Fibroblast of skin of left biceps (primary cell): Measurements from ENCODE around the gene FKBP9.
"Not testable (repeated sequence)": the region's sequence is repeated elsewhere in the genome, so short reads cannot be mapped to it uniquely, and the experiment has no call there.

ENCODE experiments used
- DNase-seq, 2 experiments: peaks; one replicate each; pipeline ENCODE4 v3.0.0-alpha.2; 2013; ENCODE audit warnings: low read depth in 2 of 2

FKBP9 gene

DNA sequence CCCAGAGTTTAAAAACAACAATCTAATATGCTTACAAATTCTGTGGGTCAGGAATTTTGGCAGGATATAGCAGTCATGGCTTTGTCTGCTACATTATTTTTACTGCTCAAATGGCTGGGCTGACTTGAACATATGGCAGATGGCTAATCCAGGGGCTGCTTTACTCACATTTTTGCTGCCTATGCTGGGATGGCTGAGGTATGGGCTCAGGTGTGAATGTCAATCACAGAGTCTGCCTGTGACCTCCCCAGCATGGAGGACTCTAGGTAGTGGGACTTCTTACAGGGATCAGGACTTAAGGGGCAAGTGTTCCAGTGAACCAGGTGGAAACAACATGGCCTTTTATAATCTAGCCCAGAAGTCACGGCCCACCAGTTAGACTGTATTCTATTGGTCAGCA lies 4.4 kb upstream of the FKBP9 start:
- no peak for DNase-seq

DNA sequence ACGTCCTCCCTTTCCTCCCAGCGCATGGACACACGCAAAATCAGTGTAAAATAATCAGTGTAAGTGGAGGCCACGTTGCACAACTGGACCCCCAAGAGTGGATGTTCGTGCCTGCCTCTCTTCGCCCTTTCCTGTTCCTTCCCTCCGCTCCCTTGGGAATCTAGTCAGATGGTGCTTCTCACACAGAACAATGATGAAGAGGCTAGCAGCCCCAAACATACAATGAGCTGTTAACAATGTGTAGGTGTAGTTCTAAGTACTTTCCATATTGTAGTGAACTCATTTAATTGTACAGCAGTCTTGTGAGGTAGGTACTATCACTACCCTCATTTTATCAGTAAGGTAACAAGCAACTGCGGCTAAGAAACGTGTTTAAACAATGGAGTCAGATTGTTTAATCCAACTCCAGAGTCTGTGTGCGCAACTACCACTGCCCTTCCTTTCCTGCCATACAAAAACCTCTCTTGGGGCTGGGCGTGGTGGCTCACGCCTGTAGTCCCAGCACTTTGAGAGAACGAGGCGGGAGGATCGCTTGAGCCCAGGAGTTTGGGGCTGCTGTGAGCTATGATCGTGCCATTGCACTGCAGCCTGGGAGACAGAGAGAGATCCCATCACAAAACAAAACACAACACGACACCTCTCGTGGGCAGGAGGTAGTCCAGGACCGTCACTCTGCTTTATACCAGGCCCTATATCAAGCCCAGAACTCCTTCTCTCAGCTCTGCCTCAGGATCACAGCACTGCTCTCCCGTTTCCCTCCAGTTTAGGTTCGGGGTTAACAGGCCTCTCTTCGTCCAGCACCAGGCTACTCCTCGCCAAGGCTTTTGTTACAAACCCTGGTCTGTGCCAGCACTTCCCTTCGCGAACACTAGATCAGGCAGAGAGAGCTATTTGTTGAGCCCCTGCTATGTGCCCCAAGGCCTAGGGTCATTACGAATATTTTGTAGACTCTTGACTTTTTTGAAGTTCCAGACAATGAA lies 1.1 kb downstream of the FKBP9 start:
- DNase-seq = peak; percentile 45 to 50

DNA sequence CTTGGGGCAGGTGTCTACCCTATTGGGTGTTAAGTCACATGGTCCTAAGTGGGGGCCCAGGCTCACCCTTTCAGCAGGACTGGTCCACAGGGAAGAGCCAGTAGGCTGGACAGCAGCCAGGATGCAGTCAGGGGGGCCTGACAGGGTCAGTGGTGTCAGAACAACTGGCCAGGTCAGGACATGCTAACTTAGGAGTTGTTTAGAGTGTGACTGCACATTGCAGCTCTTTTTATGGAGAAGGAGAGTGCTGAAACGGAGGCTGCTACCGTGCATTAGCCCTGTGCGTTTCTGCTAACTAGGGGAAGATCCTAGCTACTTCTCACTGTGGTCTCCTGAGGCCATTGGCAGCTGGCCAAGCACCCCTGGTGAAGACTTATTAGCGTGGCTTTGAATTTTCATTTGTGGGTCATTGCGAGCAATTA lies 6.7 kb downstream of the FKBP9 start:
- not testable (repeated sequence) for DNase-seq

DNA sequence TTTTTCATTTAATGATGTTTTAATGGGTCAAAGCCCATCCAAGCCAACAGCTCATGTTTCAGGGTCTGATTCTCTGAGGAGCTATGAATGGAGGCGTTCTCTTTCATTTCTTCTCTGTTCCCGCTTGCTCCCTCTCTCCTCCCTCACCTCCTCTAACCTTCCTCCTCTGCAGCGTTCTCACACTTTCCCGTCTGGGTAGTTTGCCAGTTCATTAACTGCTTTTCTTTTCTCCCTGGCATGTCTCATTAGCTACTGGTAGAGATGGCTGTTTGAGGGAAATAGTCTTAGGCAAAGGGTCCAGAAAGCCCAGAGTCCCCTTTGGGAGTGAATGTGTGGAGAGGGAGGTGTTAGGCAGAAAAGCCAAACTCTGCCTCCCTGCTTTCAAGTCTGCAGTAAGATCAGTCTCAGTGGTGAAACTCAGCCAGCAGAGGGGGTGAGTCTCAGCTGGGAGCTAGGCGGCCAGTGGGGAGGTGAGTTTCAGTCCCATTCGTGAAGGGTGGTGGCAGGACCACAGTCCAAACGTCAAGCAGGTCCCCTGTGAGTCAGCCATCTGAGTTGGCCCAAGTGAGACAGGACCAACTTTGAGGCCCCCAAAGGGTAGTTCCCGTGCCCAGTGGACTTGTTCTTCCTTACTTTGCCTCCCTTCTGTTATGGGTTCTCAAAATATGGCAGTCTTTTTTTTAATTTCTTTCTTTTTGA lies 7.4 kb downstream of the FKBP9 start:
- not testable (repeated sequence) for DNase-seq

DNA sequence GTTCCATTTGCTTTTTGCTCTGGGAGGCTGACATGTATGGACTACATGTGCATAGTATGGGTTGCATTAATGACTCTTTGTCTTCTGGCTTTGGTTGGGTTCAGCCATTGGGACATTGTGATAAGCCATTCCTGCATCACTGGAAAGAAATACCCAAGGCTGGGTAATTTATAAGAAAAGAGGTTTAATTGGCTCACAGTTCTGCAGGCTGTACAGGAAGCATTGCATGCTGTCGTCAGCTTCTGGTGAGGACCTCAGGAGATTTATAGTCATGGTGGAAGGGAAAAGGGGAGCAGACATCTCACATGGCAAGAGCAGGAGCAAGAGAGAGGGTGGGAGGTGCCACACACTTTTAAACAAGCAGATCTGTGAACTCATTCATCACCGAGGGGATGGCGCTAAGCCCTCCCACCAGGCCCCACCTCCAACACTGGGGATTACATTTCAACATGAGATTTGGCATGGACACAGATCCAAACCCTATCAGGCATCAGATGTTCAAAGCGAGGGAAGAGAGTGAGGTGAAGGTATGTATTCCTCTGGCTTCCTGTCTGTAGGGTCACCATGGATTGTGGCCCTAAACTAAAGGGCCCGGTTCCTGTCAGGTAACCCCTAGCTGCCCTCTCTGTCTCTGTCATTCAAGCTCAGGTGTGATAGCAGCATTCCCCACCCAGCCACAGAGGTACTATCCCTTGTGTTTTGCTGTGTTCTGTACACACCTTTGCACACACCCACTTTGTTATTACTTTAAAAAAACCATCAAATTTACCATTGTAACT lies 9.4 kb downstream of the FKBP9 start:
- not testable (repeated sequence) for DNase-seq

DNA sequence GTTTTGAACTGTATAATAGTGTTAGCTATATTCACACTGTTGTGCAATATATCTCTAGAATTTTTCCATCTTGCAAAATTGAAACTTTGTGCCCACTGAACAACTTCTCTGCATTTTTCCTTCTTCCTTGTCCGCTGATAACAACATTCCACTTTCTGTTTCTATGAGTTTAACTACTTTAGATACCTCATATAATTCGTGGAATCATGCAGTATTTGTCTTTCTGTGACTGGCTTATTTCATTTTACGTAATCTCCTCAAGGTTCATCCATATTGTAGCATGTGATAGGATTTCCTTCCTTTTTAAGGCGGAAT lies 10.0 kb downstream of the FKBP9 start:
- DNase-seq = not testable (repeated sequence)

DNA sequence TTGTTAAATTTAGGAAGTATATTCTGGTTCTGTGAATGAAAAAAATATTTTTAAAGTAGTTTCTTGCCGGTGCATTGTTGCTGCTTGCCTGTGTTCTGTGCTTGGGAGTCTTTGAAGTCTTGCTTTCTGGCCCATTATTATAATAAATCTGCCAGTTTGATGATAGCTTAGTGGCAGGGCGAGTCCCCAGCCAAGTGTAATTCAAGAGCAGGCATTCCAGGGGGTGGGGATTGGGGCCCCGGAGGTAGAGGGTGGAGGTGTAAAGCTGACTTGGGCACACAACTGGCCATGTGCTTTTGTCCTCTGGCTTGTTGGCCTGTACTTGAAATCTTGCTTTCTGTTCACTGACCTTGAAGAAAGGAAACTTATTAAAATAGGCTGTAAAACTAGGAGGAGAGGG lies 14.7 kb downstream of the FKBP9 start:
- DNase-seq = not testable (repeated sequence)

DNA sequence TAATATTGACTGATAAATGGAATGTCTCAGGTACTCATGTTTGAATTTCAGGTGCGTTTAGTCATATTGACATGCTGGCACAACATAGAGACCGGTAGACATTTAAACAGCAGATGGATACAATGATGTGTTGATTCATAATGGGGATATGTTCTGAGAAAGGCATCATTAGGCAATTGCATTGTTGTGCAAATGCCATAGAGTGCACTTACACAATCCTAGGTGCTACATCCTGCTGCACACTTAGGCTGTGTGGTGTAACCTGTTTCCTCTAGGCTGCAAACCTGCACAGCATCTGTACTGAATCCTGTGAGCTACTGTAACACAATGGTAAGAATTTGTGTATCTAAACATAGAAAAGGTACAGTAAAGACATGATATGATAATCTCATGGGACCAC lies 19.9 kb downstream of the FKBP9 start:
- DNase-seq = not testable (repeated sequence)

DNA sequence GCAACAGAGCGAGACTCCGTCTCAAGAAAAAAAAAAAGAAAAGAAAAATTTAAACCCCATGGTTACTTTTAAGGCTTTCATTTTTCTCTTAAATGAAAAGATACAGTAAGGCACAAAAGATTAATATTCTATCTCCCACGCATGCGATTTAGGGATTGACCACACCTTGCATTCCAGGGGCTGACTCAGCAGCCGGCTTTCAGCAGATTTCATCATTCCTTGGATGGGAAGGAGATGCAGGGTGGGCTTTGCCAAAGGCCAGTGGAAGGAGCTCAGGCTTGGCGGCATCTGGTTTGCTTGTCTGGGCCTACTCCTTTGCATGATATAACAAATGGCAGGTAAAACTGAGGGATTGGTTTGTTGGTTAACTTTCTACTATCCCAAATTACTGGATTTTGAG lies 22.0 kb downstream of the FKBP9 start:
- peak; percentile 88 to 91 for DNase-seq

DNA sequence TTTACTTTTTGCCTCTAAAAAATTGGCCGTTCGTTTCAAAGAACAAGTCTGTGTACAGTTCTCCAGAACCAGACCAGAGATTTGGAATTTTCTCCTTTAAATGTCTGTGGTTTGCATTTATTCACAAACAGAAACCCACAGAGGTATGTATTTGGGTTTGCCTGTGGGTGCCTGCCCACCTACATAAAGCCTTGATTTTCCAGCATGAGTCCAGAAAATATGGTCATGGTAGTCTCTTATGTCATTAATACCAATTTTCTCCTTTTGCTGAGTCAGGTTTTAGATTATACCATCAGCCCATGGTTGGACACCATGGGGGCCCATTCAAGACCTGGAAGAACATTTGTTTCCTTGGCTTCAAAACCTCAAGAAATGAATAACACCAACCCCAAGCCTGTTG lies 22.7 kb downstream of the FKBP9 start:
- DNase-seq = not testable (repeated sequence)

DNA sequence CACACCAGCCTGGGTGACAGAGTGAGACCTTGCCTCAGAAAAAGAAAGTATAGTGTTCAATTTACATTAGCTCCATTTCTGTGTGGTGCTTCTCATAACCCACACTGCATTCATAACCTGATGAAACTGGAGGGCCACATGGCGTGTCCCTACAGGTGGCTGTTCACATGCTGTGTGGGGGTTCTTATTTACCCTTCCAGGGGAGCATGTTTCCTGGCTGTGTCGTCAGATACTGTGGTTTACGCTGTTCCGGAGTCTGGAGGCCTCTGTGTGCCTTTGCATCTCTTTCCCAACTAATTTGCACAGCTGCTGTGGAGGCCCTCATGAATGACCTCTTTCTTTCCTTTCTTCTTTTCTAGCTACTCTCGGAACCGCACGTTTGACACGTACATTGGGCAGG lies 30.9 kb downstream of the FKBP9 start:
- not testable (repeated sequence) for DNase-seq

DNA sequence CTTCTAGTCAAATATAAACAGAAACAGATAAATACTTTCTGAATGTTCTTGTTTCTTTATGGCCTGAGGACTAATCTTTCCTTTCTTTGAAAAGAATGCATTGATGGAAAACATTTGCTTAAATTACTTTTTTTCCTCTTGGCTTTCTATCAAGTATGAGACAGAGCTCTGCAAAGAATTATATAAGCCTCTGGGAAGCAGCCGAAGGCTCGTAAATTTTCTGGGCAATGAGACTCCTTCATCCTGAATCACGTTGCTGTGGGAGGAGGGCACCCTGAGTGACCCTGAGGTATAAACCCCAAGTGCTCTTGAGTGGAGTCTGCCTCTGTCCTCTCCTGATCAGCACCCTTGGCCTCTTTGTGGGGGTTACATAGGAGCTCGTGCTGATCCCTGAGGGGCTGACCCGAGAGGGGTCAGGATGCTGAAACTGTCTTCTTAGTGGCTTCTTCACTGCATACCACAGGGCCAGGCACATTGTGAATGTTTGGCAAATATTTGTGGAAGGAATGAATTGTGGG lies 33.9 kb downstream of the FKBP9 start:
- DNase-seq = peak; percentile 78 to 80

DNA sequence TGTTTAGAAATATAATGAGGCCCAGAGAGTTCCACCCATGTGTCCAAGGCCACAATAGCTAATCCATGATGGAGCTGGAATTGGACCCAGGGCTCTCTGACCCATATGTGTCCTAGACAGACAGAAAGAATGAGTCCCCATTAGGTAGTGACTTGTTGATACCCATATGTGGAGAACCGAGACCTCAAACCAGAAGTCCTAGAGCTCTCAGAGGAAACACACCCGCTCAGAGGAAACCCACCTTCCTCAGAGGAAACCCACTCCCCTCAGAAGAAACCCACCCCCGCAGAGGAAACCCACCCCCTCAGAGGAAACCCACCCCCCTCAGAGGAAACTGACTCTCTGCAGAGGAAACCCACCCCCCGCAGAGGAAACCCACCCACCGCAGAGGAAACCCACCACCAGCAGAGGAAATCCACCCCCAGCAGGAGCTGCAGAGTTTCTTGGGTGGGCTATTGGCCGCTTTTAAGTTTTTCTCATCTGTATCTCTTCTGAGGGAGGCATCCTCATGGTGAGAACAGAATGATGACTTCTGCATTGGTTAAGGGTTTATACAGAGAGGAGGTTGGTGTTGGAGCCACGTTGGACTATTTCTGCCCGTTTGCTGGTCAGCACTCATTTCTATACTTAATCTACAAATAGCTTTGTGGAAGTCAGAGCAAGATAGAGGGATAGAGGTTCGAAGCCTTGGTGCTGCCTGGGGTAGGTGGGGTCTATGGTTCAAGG lies 34.9 kb downstream of the FKBP9 start:
- DNase-seq = not testable (repeated sequence)

DNA sequence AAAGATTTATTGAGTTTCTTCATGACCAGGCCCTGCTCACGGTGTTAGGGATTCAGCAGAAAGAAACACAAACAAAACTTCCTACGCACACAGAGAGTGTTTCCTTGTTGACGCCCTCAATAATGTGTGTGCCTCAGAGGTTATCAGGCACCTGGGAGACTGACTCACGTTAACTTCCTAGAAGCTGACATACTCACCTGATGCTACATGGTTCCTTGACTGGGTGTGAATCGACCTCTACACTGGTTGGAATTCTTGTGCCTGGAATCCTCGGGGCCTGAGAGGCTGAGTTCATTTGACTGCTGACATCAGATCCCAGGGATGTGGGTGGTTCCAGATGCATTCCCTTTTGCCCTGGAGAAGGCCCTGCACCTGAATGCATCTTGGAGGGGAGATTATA lies 35.5 kb downstream of the FKBP9 start:
- DNase-seq = not testable (repeated sequence)

DNA sequence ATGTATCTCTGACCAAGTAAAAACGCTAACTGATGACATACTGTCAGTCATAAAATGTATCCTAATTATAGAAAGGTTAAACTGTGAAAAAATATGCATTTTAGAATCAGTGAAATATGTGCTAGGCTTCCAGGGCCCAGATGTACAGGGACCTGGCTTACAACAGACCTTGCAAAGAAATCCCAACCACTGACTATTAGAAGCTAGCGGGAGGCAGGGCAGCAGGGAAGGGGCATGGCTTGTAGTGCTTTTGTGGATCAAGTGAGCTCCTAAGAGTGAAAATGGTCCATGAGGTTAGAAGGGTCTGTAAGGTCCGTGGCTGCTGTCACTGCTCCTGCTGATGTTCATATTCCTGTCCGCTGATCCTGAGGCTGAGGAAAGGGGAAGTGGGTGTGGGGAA lies 40.7 kb downstream of the FKBP9 start:
- not testable (repeated sequence) for DNase-seq

DNA sequence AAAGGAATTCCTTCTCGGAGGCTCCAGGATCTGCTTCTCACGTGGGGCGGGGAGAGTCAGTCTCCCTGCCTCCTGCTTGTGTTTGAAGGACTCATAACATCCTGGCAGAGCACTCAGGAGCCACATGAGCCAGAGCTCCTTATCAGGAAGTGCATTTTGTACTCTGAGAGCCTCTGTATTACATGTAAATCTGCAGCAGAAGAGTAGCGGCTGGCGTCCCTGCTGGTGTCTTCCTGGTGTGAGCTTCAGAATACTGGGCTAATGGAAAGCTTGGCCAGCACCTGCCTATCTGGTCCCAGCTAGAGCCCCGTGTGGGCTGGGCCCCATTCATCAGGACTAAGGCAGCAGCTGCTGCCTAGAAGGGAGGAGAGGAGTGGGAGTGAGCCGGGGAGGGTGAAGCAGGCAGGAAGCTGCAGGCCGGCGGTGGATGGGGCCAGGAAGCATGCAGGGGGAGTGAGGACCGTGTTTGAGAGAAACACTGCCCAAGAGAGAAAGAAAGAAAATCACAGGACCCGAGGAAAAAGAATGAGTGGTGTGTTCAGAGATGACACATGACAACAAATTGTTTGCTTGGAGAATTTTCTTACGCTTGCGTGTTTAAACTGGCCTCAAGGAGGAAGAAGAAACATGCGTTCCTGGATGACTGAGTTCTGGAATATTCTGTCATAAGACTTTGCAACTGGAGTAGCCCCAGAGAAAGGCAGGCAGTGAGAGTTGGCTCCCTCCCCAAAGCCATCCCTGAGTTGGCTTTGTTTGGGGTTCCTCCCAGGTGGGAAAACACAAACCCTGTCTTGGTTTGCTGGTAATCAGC lies 41.3 kb downstream of the FKBP9 start:
- peak; percentile 62 to 68 for DNase-seq

DNA sequence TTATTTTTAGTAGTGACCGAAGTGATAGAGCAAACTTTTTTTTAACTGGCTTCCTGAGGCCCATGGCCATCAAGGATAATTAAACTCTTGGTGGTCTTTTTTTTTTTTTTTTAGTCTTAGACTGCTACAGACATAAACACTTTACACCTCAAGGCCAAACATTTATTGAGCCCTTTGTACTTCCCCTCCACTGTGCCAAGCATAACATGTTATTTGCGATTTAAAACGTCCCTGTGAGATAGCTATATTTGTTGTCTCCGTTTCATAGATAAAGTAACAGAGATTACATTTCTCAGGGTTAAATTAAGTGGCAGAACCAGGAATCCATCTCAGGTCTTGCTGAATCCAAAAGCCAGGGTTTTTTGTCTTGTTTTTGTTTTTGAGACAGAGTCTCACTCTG lies 42.1 kb downstream of the FKBP9 start:
- not testable (repeated sequence) for DNase-seq

DNA sequence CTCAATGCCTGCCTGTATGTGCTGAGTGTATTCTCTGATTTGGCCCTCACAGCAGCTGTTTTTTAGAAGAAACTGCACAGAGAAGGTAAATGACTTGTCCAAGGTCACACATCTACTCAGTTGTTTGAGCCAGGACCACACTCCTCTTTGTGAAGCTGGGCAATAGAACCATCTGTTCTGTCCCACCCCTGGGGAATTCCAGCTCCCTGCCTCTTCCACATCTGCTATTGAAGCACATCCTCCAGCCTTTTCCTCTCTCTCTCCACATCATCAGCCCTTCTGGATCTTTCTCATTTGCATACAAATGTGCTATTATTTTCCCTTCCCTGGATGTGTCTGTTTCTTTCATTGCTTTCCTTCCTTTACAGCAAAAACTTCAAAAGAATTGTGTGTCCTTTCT lies 45.9 kb downstream of the FKBP9 start:
- DNase-seq = not testable (repeated sequence)

DNA sequence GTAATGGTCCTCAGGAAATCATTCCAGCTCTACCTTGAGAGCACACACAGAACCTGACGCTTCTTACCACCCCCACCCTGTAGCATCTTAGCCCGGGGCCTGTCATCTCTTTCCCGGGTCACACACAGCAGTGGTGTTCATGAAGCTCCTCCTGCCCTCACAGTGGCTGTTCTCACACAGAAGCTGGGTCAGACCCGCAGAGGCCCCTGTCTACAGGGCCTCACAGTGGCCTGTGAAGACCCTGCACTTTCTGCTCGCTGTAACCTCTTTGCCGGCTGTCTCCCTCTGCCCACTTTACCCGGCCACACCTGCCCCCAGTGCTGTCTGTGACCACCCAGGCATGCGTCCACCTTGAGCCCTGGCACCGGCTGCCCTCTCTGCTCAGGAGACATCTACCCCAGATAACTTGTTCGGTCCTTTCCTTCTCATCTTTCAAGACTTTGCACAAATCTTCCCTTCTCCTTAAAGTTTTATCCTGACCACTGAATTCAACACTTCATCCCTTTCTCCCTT lies 46.9 kb downstream of the FKBP9 start:
- not testable (repeated sequence) for DNase-seq

DNA sequence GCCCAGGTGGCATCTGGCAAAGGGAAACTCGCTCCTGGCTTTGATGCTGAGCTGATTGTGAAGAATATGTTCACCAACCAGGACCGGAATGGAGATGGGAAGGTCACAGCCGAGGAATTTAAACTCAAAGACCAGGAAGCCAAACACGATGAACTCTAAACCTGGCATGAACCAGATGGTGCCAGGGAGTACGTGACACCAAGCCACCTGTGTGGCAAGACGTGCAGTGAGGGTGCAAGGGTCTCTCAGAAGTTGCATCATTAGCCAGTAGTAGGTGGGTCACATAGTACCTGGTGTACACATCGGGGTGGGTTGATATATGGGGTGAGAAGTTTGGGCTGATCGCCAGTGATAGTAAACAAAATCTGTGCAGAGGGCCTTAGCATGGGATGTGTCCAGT lies 48.0 kb downstream of the FKBP9 start:
- DNase-seq = not testable (repeated sequence)
